H9 (cell line): ENCODE data around the gene TMEM178B. TPM values are rescaled to one million over a fixed set of nuclear protein-coding genes. Genes with fewer than 3 reads are reported as not detected.

Source experiments
- DNase-seq: peaks from one replicate; pipeline ENCODE4 v3.0.0-alpha.2; 2017
- H2AFZ ChIP-seq: one replicate; pipeline ENCODE4 v1.6.1; 2013; ENCODE audit warnings: mild to moderate bottlenecking, low read length, control low read depth, moderate library complexity
- H2AK5ac ChIP-seq: 2 replicates; pipeline ENCODE4 v1.6.1; 2013; ENCODE audit warnings: low read length, control low read depth, mixed read lengths; ENCODE audit not compliant: insufficient read length
- H2BK120ac ChIP-seq: one replicate; pipeline ENCODE4 v1.6.1; 2013; ENCODE audit warnings: low read depth, mild to moderate bottlenecking, low read length, control low read depth, inconsistent platforms; ENCODE audit not compliant: poor library complexity, severe bottlenecking
- H2BK12ac ChIP-seq: 2 replicates; pipeline ENCODE4 v1.6.1; 2013; ENCODE audit warnings: low read length, control low read depth, mixed read lengths, low read depth; ENCODE audit not compliant: insufficient read length
- H2BK15ac ChIP-seq: 2 replicates; pipeline ENCODE4 v1.6.1; 2013; ENCODE audit warnings: low read depth, low read length, control low read depth
- H2BK20ac ChIP-seq: one replicate; pipeline ENCODE4 v1.6.1; 2013; ENCODE audit warnings: low read depth, mild to moderate bottlenecking, low read length, control low read depth, inconsistent platforms; ENCODE audit not compliant: poor library complexity, severe bottlenecking
- H2BK5ac ChIP-seq: 2 replicates; pipeline ENCODE4 v1.6.1; 2013; ENCODE audit warnings: low read length, control low read depth, mixed read lengths; ENCODE audit not compliant: insufficient read length
- H3K14ac ChIP-seq: 2 replicates; pipeline ENCODE4 v1.6.1; 2013; ENCODE audit warnings: low read length, control low read depth; ENCODE audit not compliant: insufficient read depth
- H3K18ac ChIP-seq: 2 replicates; pipeline ENCODE4 v1.6.1; 2013; ENCODE audit warnings: low read depth, mild to moderate bottlenecking, mixed read lengths, low read length, control low read depth; ENCODE audit not compliant: insufficient read length
- H3K23ac ChIP-seq: 2 replicates; pipeline ENCODE4 v1.6.1; 2013; ENCODE audit warnings: low read length, control low read depth, mixed read lengths, low read depth; ENCODE audit not compliant: insufficient read length
- H3K23me2 ChIP-seq: 2 replicates; pipeline ENCODE4 v1.6.1; 2013; ENCODE audit warnings: low read depth, mild to moderate bottlenecking, mixed read lengths, low read length, control low read depth; ENCODE audit not compliant: insufficient read length, poor library complexity, severe bottlenecking
- H3K27ac ChIP-seq: 2 replicates; pipeline ENCODE4 v1.5.1; 2013; ENCODE audit warnings: low read length, control low read depth, mixed read lengths, low read depth; ENCODE audit not compliant: insufficient read length
- H3K27me3 ChIP-seq: 2 replicates; pipeline ENCODE4 v1.6.1; 2013; ENCODE audit warnings: low read length, control low read depth, inconsistent platforms; ENCODE audit not compliant: insufficient read depth
- H3K4ac ChIP-seq: 2 replicates; pipeline ENCODE4 v1.6.1; 2013; ENCODE audit warnings: low read depth, mild to moderate bottlenecking, control low read depth, inconsistent platforms, low read length, moderate library complexity
- H3K4me1 ChIP-seq: 2 replicates; pipeline ENCODE4 v1.6.1; 2013; ENCODE audit warnings: low read length, control low read depth, inconsistent platforms; ENCODE audit not compliant: insufficient read depth
- H3K4me2 ChIP-seq: 2 replicates; pipeline ENCODE4 v1.6.1; 2013; ENCODE audit warnings: low read length, control low read depth, mixed read lengths; ENCODE audit not compliant: insufficient read length, insufficient read depth
- H3K56ac ChIP-seq: 2 replicates; pipeline ENCODE4 v1.6.1; 2013; ENCODE audit warnings: low read depth, mild to moderate bottlenecking, mixed read lengths, low read length, control low read depth; ENCODE audit not compliant: insufficient read length
- H3K79me1 ChIP-seq: 2 replicates; pipeline ENCODE4 v1.6.1; 2013; ENCODE audit warnings: low read depth, mild to moderate bottlenecking, moderate library complexity, low read length, control low read depth, inconsistent platforms; ENCODE audit not compliant: insufficient read depth, poor library complexity, severe bottlenecking
- H3K79me2 ChIP-seq: 2 replicates; pipeline ENCODE4 v1.6.1; 2013; ENCODE audit warnings: low read length, control low read depth, inconsistent platforms; ENCODE audit not compliant: insufficient read depth
- H3K9ac ChIP-seq: 2 replicates; pipeline ENCODE4 v1.6.1; 2013; ENCODE audit warnings: low read length, control low read depth, mixed read lengths; ENCODE audit not compliant: insufficient read length; ENCODE audit errors: extremely low read depth
- H3K9me3 ChIP-seq: one replicate; pipeline ENCODE4 v1.6.1; 2013; ENCODE audit warnings: low read depth, low read length, inconsistent platforms; ENCODE audit not compliant: control insufficient read depth
- H3T11ph ChIP-seq: one replicate; pipeline ENCODE4 v1.6.1; 2013; ENCODE audit warnings: mild to moderate bottlenecking, low read length, control low read depth, inconsistent platforms
- H4K20me1 ChIP-seq: one replicate; pipeline ENCODE4 v1.6.1; 2013; ENCODE audit not compliant: control insufficient read depth, insufficient read length, insufficient read depth
- H4K5ac ChIP-seq: 2 replicates; pipeline ENCODE4 v1.6.1; 2013; ENCODE audit warnings: low read depth, mild to moderate bottlenecking, mixed read lengths, low read length, control low read depth; ENCODE audit not compliant: insufficient read length
- H4K8ac ChIP-seq: replicated peaks from 2 replicates; pipeline ENCODE4 v1.6.1; 2013; ENCODE audit warnings: low read length, control low read depth, mixed read lengths, low read depth; ENCODE audit not compliant: insufficient read length
- H4K91ac ChIP-seq: 2 replicates; pipeline ENCODE4 v1.6.1; 2013; ENCODE audit warnings: low read depth, mild to moderate bottlenecking, moderate library complexity, mixed read lengths, low read length, control low read depth; ENCODE audit not compliant: insufficient read length
- H3K27ac Mint-ChIP-seq, 3 experiments: 2 replicates in 2 of 3; 3 replicates in 1 of 3; pipeline ENCODE4 v1.8.0; 2020 to 2021; ENCODE audit warnings: mixed read lengths in 3 of 3, mild to moderate bottlenecking in 1 of 3, moderate library complexity in 1 of 3
- H3K27me3 Mint-ChIP-seq: 2 replicates; pipeline ENCODE4 v1.8.0; 2021; ENCODE audit warnings: low read depth, mild to moderate bottlenecking, moderate library complexity, mixed read lengths
- H3K36me3 Mint-ChIP-seq, 3 experiments: 2 replicates in 2 of 3; 3 replicates in 1 of 3; pipeline ENCODE4 v1.8.0; 2020 to 2021; ENCODE audit warnings: low read depth in 3 of 3, mixed read lengths in 3 of 3; ENCODE audit not compliant: insufficient read depth in 1 of 3
- H3K4me1 Mint-ChIP-seq, 2 experiments: 2 replicates each; pipeline ENCODE4 v1.8.0; 2020; ENCODE audit warnings: mixed read lengths in 2 of 2
- H3K4me3 Mint-ChIP-seq, 2 experiments: 2 replicates in 1 of 2; 3 replicates in 1 of 2; pipeline ENCODE4 v1.8.0; 2020 to 2021; ENCODE audit warnings: mild to moderate bottlenecking in 2 of 2, mixed read lengths in 2 of 2, moderate library complexity in 1 of 2
- H3K9me3 Mint-ChIP-seq, 2 experiments: 2 replicates in 1 of 2; 3 replicates in 1 of 2; pipeline ENCODE4 v1.8.0; 2020; ENCODE audit warnings: mild to moderate bottlenecking in 2 of 2, mixed read lengths in 2 of 2, moderate library complexity in 1 of 2
- CTCF ChIP-seq: fragments of 200-600 bp; sonication (generic); conservative IDR thresholded peaks from 3 replicates; pipeline ENCODE4 v1.8.0; 2021; ENCODE audit warnings: antibody characterized with exemption, mild to moderate bottlenecking
- WGBS: extraction: QIAGEN DNeasy Blood & Tissue Kit; methylation state at CpG from one replicate; pipeline ENCODE4 v1.1.7; 2013; ENCODE audit warnings: missing lambda C conversion rate, low lambda C conversion rate, mixed read lengths; ENCODE audit not compliant: insufficient read length; ENCODE audit errors: extremely low coverage; 5-methylcytosine and 5-hydroxymethylcytosine counted together
- total RNA-seq: library from RNA; stranded (reverse); gene quantifications from 2 replicates; pipeline ENCODE4 v1.2.1, GENCODE V29; 2021

The TMEM178B gene
- total RNA-seq, 1 experiment from 2014 or later, result 11.3 TPM

GRCh38 chr7:141122736-141123135 lies 48.9 kb downstream of the TMEM178B start:
- H3K23ac ChIP-seq, result no peak overlapping the region
- no peak for TF ChIP-seq CTCF

More at GRCh38 chr7:141122736-141123135, 48.9 kb downstream of the TMEM178B start:
- Histone ChIP-seq H3K18ac (no peak overlapping the region), H3K79me2 (peaks cover 11% of the 10 kb centered on the region; the same call in 1 of the 2 replicates), H4K91ac (no peak overlapping the region), H2BK120ac (no peak overlapping the region), H2BK15ac (no peak overlapping the region), H2BK12ac (no peak overlapping the region), H2AK5ac (no peak overlapping the region), H3K27me3 (no peaks in the 10 kb centered on the region), H2BK5ac (no peak overlapping the region), H3K4ac (no peak overlapping the region), H3K79me1 (peaks cover 5% of the 10 kb centered on the region), H2AFZ (no peak overlapping the region), H4K8ac (no peak overlapping the region), H3K14ac (no peak overlapping the region), H3K4me2 (no peak overlapping the region), H4K20me1 (no peaks in the 10 kb centered on the region), H2BK20ac (no peak overlapping the region), H3K23me2 (no peaks in the 10 kb centered on the region), H3K4me1 (peaks cover 10% of the 10 kb centered on the region; the same call in 1 of the 2 replicates), H3T11ph (no peak overlapping the region), H4K5ac (no peak overlapping the region), H3K9ac (no peak overlapping the region), H3K9me3 (no peaks in the 10 kb centered on the region), H3K56ac (no peak overlapping the region), H3K27ac (no peak overlapping the region)
- H3K27me3 Mint-ChIP-seq, result no peaks in the 10 kb centered on the region; the same call in 1 of the 2 replicates
- H3K36me3 Mint-ChIP-seq, result no peaks in the 10 kb centered on the region; a peak in 1 of 7 replicates
- H3K9me3 Mint-ChIP-seq, result no peaks in the 10 kb centered on the region
- peaks cover 33 to 34% of the 10 kb centered on the region in 2 experiments for H3K4me1 Mint-ChIP-seq
- DNase-seq, result no peak
- H3K4me3 Mint-ChIP-seq, result no peak overlapping the region
- no CpG with 5 or more reads among the region's 2 CpGs for WGBS
- H3K27ac Mint-ChIP-seq, result no peak overlapping the region; a peak in 1 of 7 replicates
